GM18858 (cell line): ENCODE measurements around the gene SBSN.

ENCODE experiments used
- ATAC-seq: cut with Tn5 transposase; IDR thresholded peaks from one replicate; pipeline ENCODE4 v1.9.1; 2021; ENCODE audit not compliant: unreplicated experiment

SBSN gene

DNA sequence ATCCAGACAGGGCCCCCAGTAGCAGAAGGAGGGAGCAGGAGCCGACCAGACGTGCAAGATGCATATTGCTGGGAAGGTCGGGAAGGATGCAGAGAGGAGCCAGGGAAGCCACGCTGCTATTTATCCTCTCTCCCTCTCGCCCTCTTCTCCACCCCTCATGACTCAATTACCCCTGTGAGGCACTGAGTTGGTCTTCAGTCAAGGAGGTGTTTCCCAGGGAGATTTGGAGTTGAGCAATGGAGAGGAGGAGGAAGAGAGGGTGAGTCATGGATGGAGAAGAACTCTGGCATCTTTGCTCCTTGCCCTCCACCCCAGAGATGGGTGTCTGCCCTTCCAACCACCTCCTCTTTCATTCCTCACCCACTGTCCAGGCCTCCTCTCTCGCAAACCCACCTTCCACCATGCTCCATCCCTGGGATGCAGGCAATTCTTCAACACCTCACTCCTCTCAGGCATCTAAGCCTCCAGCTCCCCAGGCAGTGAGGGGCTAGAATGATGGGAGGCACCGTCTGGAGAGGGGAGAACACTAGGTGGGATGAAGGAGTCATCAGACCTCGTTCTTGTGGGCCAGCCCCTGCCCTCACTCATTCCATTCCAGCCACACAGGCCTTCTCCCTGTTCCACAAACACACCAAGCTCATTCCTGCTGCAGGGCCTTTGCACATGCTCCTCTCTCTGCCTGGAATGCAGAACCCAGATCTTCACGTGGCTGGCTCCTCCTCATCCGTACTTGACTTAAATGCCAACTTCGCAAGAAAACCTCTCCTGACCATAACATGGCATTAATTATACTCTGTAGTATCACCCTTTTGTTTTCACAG, at the start of gene SBSN:
SBSN (minus strand) TSS at position 94 of the 821 bp plus-strand sequence; CDS start at position 64, 30 bp downstream.
- ATAC-seq: no peak

DNA sequence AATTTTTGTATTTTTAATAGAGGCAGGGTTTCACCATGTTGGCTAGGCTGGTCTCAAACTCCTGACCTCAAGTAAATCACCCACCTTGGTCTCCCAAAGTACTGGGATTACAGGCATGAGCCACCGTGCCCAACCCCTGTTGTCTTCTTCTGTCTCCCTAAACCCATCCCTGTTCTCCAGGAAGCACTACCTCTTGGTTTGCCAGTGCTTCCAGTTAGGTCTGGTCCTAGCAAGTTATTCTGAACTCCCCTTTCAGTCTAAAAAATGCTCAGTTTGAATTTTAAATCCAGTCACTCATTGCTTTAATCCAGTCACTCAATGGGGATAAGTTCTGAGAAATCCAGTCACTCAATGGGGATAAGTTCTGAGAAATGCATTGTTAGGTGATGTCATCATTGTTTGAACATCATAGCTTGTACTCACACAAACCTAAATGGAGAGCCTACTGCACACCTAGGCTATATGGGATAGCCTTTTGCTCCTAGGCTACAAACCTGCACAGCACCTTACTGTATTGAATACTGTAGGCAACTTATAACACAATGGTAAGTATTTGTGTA, 43.4 kb upstream of the SBSN start:
- no peak for ATAC-seq

- ATAC-seq: no peak
Observed at GRCh38 chr19:35569281-35569781, 41.2 kb upstream of the SBSN start.

DNA sequence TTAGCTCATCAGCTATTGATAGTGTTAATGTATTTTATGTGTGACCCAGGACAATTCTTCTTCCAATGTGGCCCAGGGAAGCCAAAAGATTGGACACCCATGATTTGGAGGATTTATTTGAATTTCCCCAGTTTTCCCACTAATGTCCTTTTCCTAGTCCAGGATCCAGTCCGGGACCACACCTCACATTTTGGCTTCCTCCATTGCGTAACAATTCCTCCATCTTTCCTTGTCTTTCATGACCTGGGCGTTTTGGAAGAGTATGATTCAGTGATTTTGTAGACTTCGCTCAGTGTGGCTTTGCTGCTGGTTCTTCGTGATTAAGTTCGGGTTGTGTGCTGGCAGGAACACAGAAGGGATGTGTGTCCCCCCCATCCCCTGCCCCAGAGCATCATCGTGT, 38.6 kb upstream of the SBSN start:
- ATAC-seq: no peak

GRCh38 chr19:35565016-35565856, 37.1 kb upstream of the SBSN start:
- no peak for ATAC-seq

- no peak for ATAC-seq
Observed at GRCh38 chr19:35563207-35563829, 35.2 kb upstream of the SBSN start, which contains the start of gene ATP4A. Gene ATP4A (minus strand): TSS chr19:35563658. CDS start chr19:35563629, 29 bp downstream.

DNA sequence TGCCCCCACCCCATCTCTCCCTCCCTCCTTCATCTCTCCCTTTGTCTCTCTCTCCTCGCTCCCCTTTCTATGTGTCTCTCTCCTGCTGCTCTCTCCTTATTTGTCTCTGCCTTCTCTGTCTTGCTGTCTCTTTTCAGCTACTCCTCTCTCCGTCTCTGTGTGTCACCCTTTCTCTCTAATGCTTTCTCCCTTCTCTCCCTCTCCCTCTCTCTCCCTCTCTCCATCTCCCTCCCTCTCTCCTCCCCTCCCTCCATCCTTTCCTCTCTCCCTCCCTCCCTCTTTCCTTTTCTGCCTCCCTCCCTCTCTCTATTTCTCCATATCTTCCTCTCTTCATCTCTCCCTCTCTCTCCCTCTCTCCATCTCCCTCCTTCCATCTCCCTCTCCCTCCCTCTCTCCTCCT, 34.7 kb upstream of the SBSN start:
- no peak for ATAC-seq

GRCh38 chr19:35562336-35562735, 34.2 kb upstream of the SBSN start:
- ATAC-seq: no peak

DNA sequence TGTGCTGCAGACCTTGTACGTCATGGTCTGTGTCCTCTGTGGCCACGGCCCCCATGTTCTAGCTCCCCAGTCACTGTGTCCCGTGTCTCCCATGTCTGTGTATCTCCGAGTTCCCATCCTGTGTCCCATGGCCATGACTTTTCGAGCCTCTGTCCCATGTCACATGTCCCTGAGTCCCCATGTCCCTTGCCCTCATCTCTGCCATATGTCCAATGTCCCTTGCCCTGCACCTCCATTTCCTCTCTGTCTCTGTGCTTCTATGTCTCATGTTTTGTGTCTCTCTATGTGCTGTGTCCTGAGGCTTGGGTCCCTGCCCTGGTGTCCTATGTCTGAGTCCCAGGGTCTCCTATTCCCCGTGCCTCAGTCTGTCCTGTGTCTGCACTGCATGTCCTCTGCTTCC, 33.3 kb upstream of the SBSN start:
- no peak for ATAC-seq

- no peak for ATAC-seq
Observed at GRCh38 chr19:35560677-35561076, 32.6 kb upstream of the SBSN start.

GRCh38 chr19:35560271-35560670, 32.2 kb upstream of the SBSN start:
- ATAC-seq: no peak

DNA sequence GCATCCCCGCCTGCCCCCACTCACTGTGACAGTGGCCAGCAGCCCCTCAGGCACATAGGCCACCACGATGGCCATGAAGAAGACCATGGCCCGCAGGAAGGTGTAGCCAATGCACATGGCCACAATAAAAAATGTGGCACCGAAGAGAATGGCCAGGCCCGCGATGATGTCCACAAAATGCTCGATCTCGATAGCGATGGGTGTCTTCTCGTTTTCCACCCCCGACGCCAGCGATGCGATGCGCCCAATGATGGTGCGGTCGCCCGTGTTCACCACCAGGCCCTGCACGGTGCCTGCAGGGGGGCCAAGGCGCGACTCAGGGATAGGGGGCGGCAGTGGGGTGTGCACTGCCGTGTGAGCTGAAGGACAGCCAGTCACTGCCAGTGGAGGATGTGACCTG, 31.7 kb upstream of the SBSN start:
- no peak for ATAC-seq

DNA sequence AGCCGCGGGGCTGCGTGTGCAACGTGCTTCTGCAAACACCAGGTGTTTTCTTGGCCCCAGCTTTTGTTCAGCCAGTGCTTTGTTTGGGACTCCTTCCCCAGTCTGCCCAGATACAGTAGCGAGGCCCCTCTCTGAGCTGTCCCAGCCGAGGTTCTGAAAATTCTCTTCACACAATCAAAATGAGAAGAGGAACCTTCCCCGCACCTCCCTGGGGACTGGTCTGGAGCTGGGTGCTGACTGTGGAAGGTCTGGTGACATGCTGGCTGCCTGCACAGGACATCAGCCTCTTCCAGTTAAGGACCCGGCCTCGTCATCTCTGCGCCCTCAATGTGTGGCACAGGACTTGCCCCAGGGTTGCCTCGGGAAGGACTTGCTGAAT, 31.2 kb upstream of the SBSN start:
- no peak for ATAC-seq

DNA sequence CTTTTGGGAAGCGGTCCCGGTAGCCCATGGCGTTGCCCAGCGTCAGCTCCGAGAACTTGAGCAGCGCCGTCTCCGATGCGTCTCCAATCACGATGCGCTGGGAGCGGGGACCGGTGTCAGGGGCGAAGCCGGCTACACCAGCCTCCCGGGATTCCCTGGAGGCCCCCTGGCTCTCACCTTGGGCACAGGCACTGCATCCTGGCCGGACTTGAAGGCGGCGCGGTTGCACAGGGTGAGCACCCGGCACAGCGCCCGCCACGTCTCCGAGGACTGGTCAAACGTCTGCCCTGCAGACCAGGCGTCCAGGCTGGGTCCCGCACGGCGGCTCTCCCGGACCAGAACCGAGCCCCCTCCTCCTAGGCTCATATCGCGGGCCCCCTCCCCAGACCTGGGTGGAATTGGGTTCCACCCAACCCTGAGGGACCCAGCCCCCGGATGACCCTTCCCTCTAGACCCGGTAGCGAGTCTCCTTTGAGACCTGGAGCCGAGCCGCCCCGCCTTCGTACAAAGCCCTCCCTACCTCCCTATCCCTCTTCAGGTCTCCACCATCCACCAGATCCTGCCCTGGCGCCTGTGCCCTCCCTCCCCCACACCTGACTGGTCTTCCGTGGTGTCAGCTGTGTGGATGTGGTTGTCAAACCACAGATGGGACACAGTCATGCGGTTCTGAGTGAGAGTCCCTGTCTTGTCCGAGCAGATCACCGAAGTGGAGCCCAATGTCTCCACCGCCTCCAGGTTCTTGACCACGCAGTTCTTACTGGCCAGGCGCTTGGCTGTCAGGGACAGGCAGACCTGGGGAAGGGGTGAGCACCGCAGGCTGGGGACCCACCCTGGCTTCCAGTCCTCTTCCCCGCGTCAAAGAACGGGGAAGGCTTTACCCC, 30.5 kb upstream of the SBSN start:
- ATAC-seq: no peak

DNA sequence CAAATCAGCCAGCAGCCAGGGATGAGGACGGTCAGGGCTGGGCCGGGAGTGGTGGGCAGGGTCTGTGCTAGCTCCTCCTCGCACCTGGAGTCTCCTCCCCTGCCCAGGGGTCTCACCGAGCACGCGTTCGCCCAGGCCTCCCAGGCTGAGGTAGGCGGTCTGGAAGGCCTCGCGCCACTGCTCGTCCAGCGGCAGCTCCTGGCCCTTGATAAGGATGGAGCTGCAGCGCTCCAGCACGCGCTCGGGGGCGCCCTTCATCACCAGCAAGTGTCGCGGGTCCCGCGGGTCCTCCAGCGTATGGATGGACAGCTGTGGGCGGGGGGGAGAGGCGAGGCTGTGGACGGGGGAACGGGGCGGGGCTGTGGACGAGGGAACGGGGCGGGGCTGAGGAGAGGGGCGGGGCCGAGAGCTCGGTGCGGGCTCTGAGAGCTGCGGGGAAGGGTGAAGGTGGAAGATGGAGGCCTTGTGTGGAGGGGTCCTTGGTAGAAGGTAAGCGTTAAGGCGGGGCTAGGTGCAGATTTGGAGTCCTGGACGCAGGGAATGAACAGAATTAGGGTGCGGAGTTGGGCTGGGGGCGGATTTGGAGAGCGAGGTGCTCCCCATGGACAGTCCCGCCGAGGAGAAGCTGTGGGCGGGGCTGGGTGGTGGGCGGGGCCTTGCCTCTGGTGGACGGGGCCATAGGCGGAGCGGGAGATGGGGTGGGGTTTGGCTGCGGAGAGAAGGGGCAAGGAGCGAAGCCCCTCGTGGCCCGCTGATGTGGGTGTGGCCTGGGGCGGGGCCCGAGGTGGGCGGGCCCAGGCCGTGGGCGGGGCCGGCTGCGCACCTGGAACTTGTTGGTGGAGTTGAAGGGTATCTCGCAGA, 29.7 kb upstream of the SBSN start:
- no peak for ATAC-seq

GRCh38 chr19:35556846-35557538, 28.9 kb upstream of the SBSN start:
- no peak for ATAC-seq

DNA sequence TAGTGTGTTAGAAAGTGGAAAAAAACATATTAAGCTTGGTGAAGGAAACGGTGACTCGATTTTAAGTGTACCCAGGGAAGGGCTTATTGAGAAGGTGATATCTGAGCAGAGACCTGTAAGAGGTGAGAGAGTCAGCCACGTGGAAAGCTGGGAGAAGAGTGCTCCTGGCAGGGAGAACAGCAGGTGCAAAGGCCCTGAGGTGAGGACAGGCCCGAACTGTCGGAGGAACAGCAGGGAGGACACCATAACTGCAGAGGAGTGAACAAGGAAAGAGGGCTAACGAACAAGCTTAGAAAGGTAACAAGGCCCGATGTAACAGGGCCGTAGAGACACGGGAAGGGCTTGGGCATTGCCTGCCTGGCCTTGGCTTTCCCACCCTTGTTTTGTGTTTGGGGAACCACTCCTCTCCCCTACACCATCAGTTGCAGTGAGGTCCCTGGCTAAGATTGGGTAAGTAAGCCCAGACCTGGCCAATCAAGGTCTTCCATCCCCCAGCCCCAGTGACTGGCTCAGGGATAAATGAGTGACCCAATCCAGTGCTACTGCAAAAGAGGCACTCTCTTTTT, 28.0 kb upstream of the SBSN start:
- ATAC-seq: no peak

DNA sequence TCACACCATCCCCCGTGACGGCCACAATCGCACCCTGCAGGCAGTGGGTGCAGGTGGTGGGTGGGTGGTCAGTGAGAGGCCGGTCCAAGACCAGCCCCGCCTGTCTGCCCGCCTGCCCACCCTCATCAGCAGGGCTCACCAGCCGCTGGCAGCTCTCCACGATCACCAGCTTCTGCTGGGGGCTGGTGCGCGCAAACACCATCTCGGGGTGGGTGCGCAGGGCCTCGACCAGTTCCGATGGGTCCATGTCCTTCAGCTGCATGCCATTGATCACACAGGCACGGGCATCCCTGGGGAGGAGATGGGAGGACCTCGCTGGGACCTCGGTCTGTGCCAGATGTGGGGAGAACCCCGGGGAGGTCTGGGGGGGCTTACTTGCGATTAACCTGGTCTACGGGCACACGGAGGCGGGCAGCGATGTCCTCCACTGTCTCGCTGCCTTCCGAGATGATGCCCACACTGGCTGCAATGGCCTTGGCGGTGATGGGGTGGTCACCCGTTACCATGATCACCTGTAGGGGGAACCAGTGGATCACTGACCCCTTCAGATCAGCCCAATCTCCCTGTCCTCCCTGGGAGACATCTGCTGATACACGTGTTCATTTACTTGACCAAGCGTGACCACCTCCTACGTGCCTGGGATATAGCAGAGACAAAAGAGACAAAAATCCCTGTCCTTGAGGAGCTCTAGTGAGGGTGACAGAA, 27.3 kb upstream of the SBSN start:
- ATAC-seq: no peak
